NCI-H1930 (cell line): ENCODE results near the gene EXOSC9.
"Not testable (repeated sequence)": the region's sequence is repeated elsewhere in the genome, so short reads cannot be mapped to it uniquely, and the experiment has no call there.

ENCODE experiments used
- DNase-seq, 2 experiments: peaks; one replicate each; lab custom pipeline; 2025; lab: John Stamatoyannopoulos, UW

EXOSC9 gene

GRCh38 chr4:121800961-121801714 is at the start of gene EXOSC9:
EXOSC9 (plus strand) TSS chr4:121801323; CDS start chr4:121801425, 102 bp downstream.
- DNase-seq: peak; percentile 83 to 90

GRCh38 chr4:121752142-121752541 is 49.0 kb upstream of the EXOSC9 start:
- not testable (repeated sequence) for DNase-seq

GRCh38 chr4:121758925-121759568 is 42.1 kb upstream of the EXOSC9 start:
- DNase-seq: no peak

- DNase-seq: no peak
Observed at GRCh38 chr4:121760205-121760604, 40.9 kb upstream of the EXOSC9 start.

- no peak for DNase-seq
Observed at GRCh38 chr4:121764303-121764701, 36.8 kb upstream of the EXOSC9 start.

- no peak for DNase-seq
Observed at GRCh38 chr4:121764702-121765367, 36.3 kb upstream of the EXOSC9 start, which contains the start of gene SMIM43. SMIM43 (minus strand) TSS chr4:121765164; CDS start chr4:121765105, 59 bp downstream.

- DNase-seq: no peak
Observed at GRCh38 chr4:121765368-121765705, 35.8 kb upstream of the EXOSC9 start.

GRCh38 chr4:121765971-121766538 is 35.1 kb upstream of the EXOSC9 start:
- no peak for DNase-seq

GRCh38 chr4:121767166-121767565 is 34.0 kb upstream of the EXOSC9 start:
- DNase-seq: no peak

GRCh38 chr4:121769341-121769740 is 31.8 kb upstream of the EXOSC9 start:
- no peak for DNase-seq

GRCh38 chr4:121771869-121772268 is 29.3 kb upstream of the EXOSC9 start:
- DNase-seq: no peak

GRCh38 chr4:121773883-121774282 is 27.2 kb upstream of the EXOSC9 start:
- DNase-seq: no peak

GRCh38 chr4:121776610-121777401 is 24.3 kb upstream of the EXOSC9 start:
- DNase-seq: no peak

GRCh38 chr4:121777625-121778024 is 23.5 kb upstream of the EXOSC9 start:
- no peak for DNase-seq

- no peak for DNase-seq
Observed at GRCh38 chr4:121778991-121779628, 22.0 kb upstream of the EXOSC9 start.

GRCh38 chr4:121783210-121783609 is 17.9 kb upstream of the EXOSC9 start:
- DNase-seq: no peak

- DNase-seq: no peak
Observed at GRCh38 chr4:121784401-121784800, 16.7 kb upstream of the EXOSC9 start.

- no peak for DNase-seq
Observed at GRCh38 chr4:121784975-121785374, 16.1 kb upstream of the EXOSC9 start.

GRCh38 chr4:121785479-121785878 is 15.6 kb upstream of the EXOSC9 start:
- DNase-seq: no peak

GRCh38 chr4:121786221-121786620 is 14.9 kb upstream of the EXOSC9 start:
- DNase-seq: no peak

- no peak for DNase-seq
Observed at GRCh38 chr4:121788896-121789295, 12.2 kb upstream of the EXOSC9 start.
